GM20431 (cell line): Measurements from ENCODE around the gene CHAC2.

ENCODE experiments used
- in situ Hi-C: fragments of 300-500 bp; cut with MseI, MboI; formaldehyde crosslinking; loops from one replicate; pipeline ENCODE4 v1.15.0; 2020; ENCODE audit warnings: low sequenced_read_pairs; ENCODE audit not compliant: unreplicated experiment

CHAC2 gene

GRCh38 chr2:53770264-53770663, 2.7 kb downstream of the CHAC2 start:
- in situ Hi-C loops: no loop called here

- in situ Hi-C loops: no loop called here
These were observed 9.5 kb downstream of the CHAC2 start for GRCh38 chr2:53777134-53777533.

- in situ Hi-C loops: no loop called here
These were observed 11.0 kb downstream of the CHAC2 start for GRCh38 chr2:53778536-53779162.

GRCh38 chr2:53780056-53780455, 12.5 kb downstream of the CHAC2 start:
- in situ Hi-C loops: no loop called here

GRCh38 chr2:53782676-53783075, 15.1 kb downstream of the CHAC2 start:
- in situ Hi-C loops: no loop called here

GRCh38 chr2:53784436-53784835, 16.8 kb downstream of the CHAC2 start:
- in situ Hi-C loops: no loop called here

- in situ Hi-C loops: no loop called here
These were observed 17.8 kb downstream of the CHAC2 start for GRCh38 chr2:53785366-53785765.

GRCh38 chr2:53786352-53786704, 18.7 kb downstream of the CHAC2 start:
- in situ Hi-C loops: no loop called here

GRCh38 chr2:53786705-53787613, 19.4 kb downstream of the CHAC2 start, which contains the start of the genes ASB3 and ERLEC1:
ASB3 (minus strand) TSS chr2:53786953; CDS start chr2:53765572, 21,381 bp downstream.
ERLEC1 (plus strand) TSS chr2:53787044; CDS start chr2:53787211, 167 bp downstream.
- in situ Hi-C loops: no loop called here

GRCh38 chr2:53787614-53788289, 20.1 kb downstream of the CHAC2 start:
- in situ Hi-C loops: no loop called here

GRCh38 chr2:53793261-53793660, 25.7 kb downstream of the CHAC2 start:
- in situ Hi-C loops: no loop called here

GRCh38 chr2:53793821-53794220, 26.2 kb downstream of the CHAC2 start:
- in situ Hi-C loops: no loop called here

GRCh38 chr2:53801547-53801946, 33.9 kb downstream of the CHAC2 start:
- in situ Hi-C loops: no loop called here

- in situ Hi-C loops: no loop called here
These were observed 35.1 kb downstream of the CHAC2 start for GRCh38 chr2:53802617-53803151.

- in situ Hi-C loops: no loop called here
These were observed 44.0 kb downstream of the CHAC2 start for GRCh38 chr2:53811601-53812000.

- in situ Hi-C loops: no loop called here
These were observed 45.5 kb downstream of the CHAC2 start for GRCh38 chr2:53813151-53813550.

GRCh38 chr2:53818854-53819435, 51.3 kb downstream of the CHAC2 start:
- in situ Hi-C loops: no loop called here

GRCh38 chr2:53819634-53820033, 52.0 kb downstream of the CHAC2 start:
- in situ Hi-C loops: no loop called here

- in situ Hi-C loops: no loop called here
These were observed 52.4 kb downstream of the CHAC2 start for GRCh38 chr2:53820048-53820447.

- in situ Hi-C loops: no loop called here
These were observed 53.1 kb downstream of the CHAC2 start for GRCh38 chr2:53820711-53821110.
